SK-N-SH (cell line): ENCODE results near the gene SLC25A47. TPM values are rescaled to one million over a fixed set of nuclear protein-coding genes. Genes with fewer than 3 reads are reported as not detected.
"Not testable (repeated sequence)": the region's sequence is repeated elsewhere in the genome, so short reads cannot be mapped to it uniquely, and the experiment has no call there.

Source experiments
- CTCF ChIA-PET: fragments of 300-600, 350-600 bp; formaldehyde crosslinking; extraction: SDS; loops from one replicate; lab custom pipeline; 2021; lab: Yijun Ruan, JAX
- POLR2A ChIA-PET: fragments of 350-600 bp; sonication (Branson Sonifier 250); formaldehyde crosslinking; extraction: SDS; loops from one replicate; lab custom pipeline; 2020; ENCODE audit warnings: antibody characterized with exemption, inconsistent platforms; lab: Yijun Ruan, JAX
- DNase-seq: peaks from one replicate; pipeline ENCODE4 v3.0.0; 2012
- H2AFZ ChIP-seq: fragments of 200-600 bp; sonication (generic); 2 replicates; pipeline ENCODE4 v1.8.1; 2016; ENCODE audit warnings: antibody characterized with exemption, mild to moderate bottlenecking, low read depth
- H3F3A ChIP-seq: fragments of 200-600 bp; sonication (generic); replicated peaks from 2 replicates; pipeline ENCODE3; 2016; ENCODE audit warnings: antibody characterized with exemption, mild to moderate bottlenecking; ENCODE audit not compliant: insufficient read depth
- H3K27ac ChIP-seq, 2 experiments: fragments of 200-500 bp in 1 of 2; fragments of 200-600 bp in 1 of 2; sonication (Bioruptor generic) in 1 of 2; sonication (generic), shearing (Covaris generic) in 1 of 2; 2 replicates each; pipeline versions ENCODE4 v1.5.1 to v1.6.1; 2014 to 2016; ENCODE audit warnings: low read depth in 2 of 2, inconsistent platforms in 1 of 2, low read length in 1 of 2, mild to moderate bottlenecking in 1 of 2, mixed read lengths in 1 of 2
- H3K27me3 ChIP-seq: fragments of 200-600 bp; sonication (generic), shearing (Covaris generic); 2 replicates; pipeline ENCODE4 v1.6.1; 2016; ENCODE audit warnings: mixed run types; ENCODE audit not compliant: insufficient read depth
- H3K36me3 ChIP-seq, 2 experiments: fragments of 200-500 bp in 1 of 2; fragments of 200-600 bp in 1 of 2; sonication (Bioruptor generic) in 1 of 2; sonication (generic) in 1 of 2; replicated peaks in 1 of 2; 2 replicates each; pipeline versions ENCODE3 to v1.5.1; 2014 to 2016; ENCODE audit warnings: low read length in 1 of 2, mild to moderate bottlenecking in 1 of 2; ENCODE audit not compliant: insufficient read depth in 2 of 2, control insufficient read depth in 1 of 2
- H3K4me1 ChIP-seq, 2 experiments: fragments of 200-500 bp in 1 of 2; fragments of 200-600 bp in 1 of 2; sonication (Bioruptor generic) in 1 of 2; sonication (generic), shearing (Covaris generic) in 1 of 2; 2 replicates each; pipeline versions ENCODE4 v1.5.1 to v1.6.1; 2014 to 2016; ENCODE audit warnings: low read depth in 1 of 2, low read length in 1 of 2, mixed run types in 1 of 2; ENCODE audit not compliant: insufficient read depth in 2 of 2, control insufficient read depth in 1 of 2
- H3K4me2 ChIP-seq: fragments of 200-600 bp; sonication (generic), shearing (Covaris generic); 2 replicates; pipeline ENCODE4 v1.6.1; 2017; ENCODE audit warnings: mixed run types
- H3K4me3 ChIP-seq, 2 experiments: fragments of 200-500 bp in 1 of 2; fragments of 200-600 bp in 1 of 2; sonication (Bioruptor generic) in 1 of 2; sonication (generic), shearing (Covaris generic) in 1 of 2; 2 replicates each; pipeline versions ENCODE4 v1.5.1 to v1.8.1; 2014 to 2016; ENCODE audit warnings: low read depth in 2 of 2, inconsistent platforms in 1 of 2, low read length in 1 of 2, mild to moderate bottlenecking in 1 of 2, mixed read lengths in 1 of 2, moderate library complexity in 1 of 2
- H3K79me2 ChIP-seq: fragments of 200-600 bp; sonication (generic); 2 replicates; pipeline ENCODE4 v1.8.1; 2017; ENCODE audit warnings: mild to moderate bottlenecking; ENCODE audit not compliant: insufficient read depth
- H3K9ac ChIP-seq: fragments of 200-600 bp; sonication (generic); 2 replicates; pipeline ENCODE4 v1.6.1; 2017; ENCODE audit warnings: mixed run types
- H3K9me2 ChIP-seq: fragments of 200-600 bp; sonication (generic); 2 replicates; pipeline ENCODE4 v1.6.1; 2017; ENCODE audit warnings: mixed run types
- H3K9me3 ChIP-seq: fragments of 200-600 bp; sonication (generic); 2 replicates; pipeline ENCODE4 v1.6.1; 2017; ENCODE audit warnings: mixed run types, mild to moderate bottlenecking, moderate library complexity
- H4K20me1 ChIP-seq: fragments of 200-600 bp; sonication (generic); 2 replicates; pipeline ENCODE4 v1.6.1; 2017; ENCODE audit warnings: mild to moderate bottlenecking, mixed run types; ENCODE audit not compliant: insufficient read depth
- CTCF ChIP-seq: fragments of 200-600 bp; sonication (generic); IDR thresholded peaks from 2 replicates; pipeline ENCODE4 v1.6.1; 2017; ENCODE audit warnings: antibody characterized with exemption, mild to moderate bottlenecking, moderate library complexity
- EZH2phosphoT487 ChIP-seq: fragments of 200-600 bp; sonication (generic); IDR thresholded peaks from 2 replicates; pipeline ENCODE4 v1.6.1; 2017; ENCODE audit warnings: low read depth, mixed run types, mild to moderate bottlenecking, antibody characterized with exemption, moderate library complexity, borderline replicate concordance
- FOSL2 ChIP-seq: IDR thresholded peaks from 2 replicates; pipeline ENCODE4 v1.4.0; 2012; ENCODE audit warnings: low read depth, mild to moderate bottlenecking, moderate library complexity, borderline replicate concordance
- GATA2 ChIP-seq: sonication (generic); formaldehyde crosslinking; IDR thresholded peaks from 2 replicates; pipeline ENCODE4 v1.5.0; 2020; ENCODE audit warnings: mild to moderate bottlenecking, missing genetic modification reagents
- JUND ChIP-seq: IDR thresholded peaks from 2 replicates; pipeline ENCODE4 v1.4.0; 2012
- MEF2A ChIP-seq: IDR thresholded peaks from 2 replicates; pipeline ENCODE4 v1.4.0; 2012; ENCODE audit warnings: low read depth, borderline replicate concordance
- POLR2AphosphoS5 ChIP-seq: IDR thresholded peaks from 2 replicates; pipeline ENCODE4 v1.6.1; 2012; ENCODE audit warnings: low read depth, low read length
- RCOR1 ChIP-seq: fragments of 150-350 bp; IDR thresholded peaks from 2 replicates; pipeline ENCODE4 v1.6.1; 2017; ENCODE audit warnings: antibody characterized with exemption, low read length
- REST ChIP-seq: IDR thresholded peaks from 2 replicates; pipeline ENCODE4 v1.6.1; 2012; ENCODE audit warnings: mild to moderate bottlenecking, low read depth, low read length, moderate library complexity
- RFX5 ChIP-seq: IDR thresholded peaks from 2 replicates; pipeline ENCODE4 v1.6.1; 2012; ENCODE audit warnings: mild to moderate bottlenecking, improper control_type of control experiment, low read length
- SIN3A ChIP-seq: IDR thresholded peaks from 2 replicates; pipeline ENCODE4 v1.6.1; 2012; ENCODE audit warnings: low read depth, mild to moderate bottlenecking, low read length, moderate library complexity, borderline replicate concordance
- TCF12 ChIP-seq: IDR thresholded peaks from 2 replicates; pipeline ENCODE4 v1.4.0; 2012
- TEAD4 ChIP-seq: IDR thresholded peaks from 2 replicates; pipeline ENCODE4 v1.4.0; 2012; ENCODE audit warnings: mild to moderate bottlenecking, borderline replicate concordance; ENCODE audit not compliant: insufficient read depth
- YY1 ChIP-seq: IDR thresholded peaks from 2 replicates; pipeline ENCODE4 v1.4.0; 2012; ENCODE audit warnings: low read depth, mild to moderate bottlenecking
- WGBS: methylation state at CpG from one replicate; pipeline ENCODE4 v1.1.6; 2017; ENCODE audit warnings: low lambda C conversion rate; 5-methylcytosine and 5-hydroxymethylcytosine counted together
- polyA plus RNA-seq, 3 experiments: library from polyadenylated mRNA; depleted of rRNA; stranded (reverse); fragments of >200 nt; gene quantifications; 2 replicates each; pipeline ENCODE4 v1.2.3, GENCODE V29; 2012
- TF ChIP-seq, protein P1 (sequence below): fragments of 150-350 bp; IDR thresholded peaks from 2 replicates; pipeline ENCODE4 v1.6.1; 2016; ENCODE audit warnings: mild to moderate bottlenecking, low read depth, low read length
- TF ChIP-seq, protein P2 (sequence below): fragments of 150-350 bp; IDR thresholded peaks from 2 replicates; pipeline ENCODE4 v1.6.1; 2017; ENCODE audit warnings: antibody characterized with exemption, low read length, low read depth, borderline replicate concordance

Gene SLC25A47
- polyA plus RNA-seq, 1 of the 3 experiments (the other 2 are of a cell fraction), result not detected

- Histone ChIP-seq H3K79me2 (no peaks in the 10 kb centered on the region), H3K4me3 (no peak overlapping the region), H3K4me2 (no peak overlapping the region), H3F3A (peaks cover 3% of the 10 kb centered on the region), H3K27ac (peak overlapping the region in 1 of 2 experiments; percentile 75; a peak in 1 of 4 replicates), H4K20me1 (no peaks in the 10 kb centered on the region), H3K36me3 (peaks cover 25 to 26% of the 10 kb centered on the region in 2 experiments), H3K27me3 (no peaks in the 10 kb centered on the region), H3K4me1 (peaks cover 0 to 5% of the 10 kb centered on the region in 2 experiments; a peak in 2 of 4 replicates), H2AFZ (no peak overlapping the region), H3K9me2 (no peaks in the 10 kb centered on the region), H3K9ac (no peak overlapping the region), H3K9me3 (no peaks in the 10 kb centered on the region)
- ChIA-PET POLR2A (no interaction called here), CTCF (no interaction called here)
- 92% methylated on average over 5 of the region's 11 CpGs for WGBS
- TF ChIP-seq, protein P1, sequence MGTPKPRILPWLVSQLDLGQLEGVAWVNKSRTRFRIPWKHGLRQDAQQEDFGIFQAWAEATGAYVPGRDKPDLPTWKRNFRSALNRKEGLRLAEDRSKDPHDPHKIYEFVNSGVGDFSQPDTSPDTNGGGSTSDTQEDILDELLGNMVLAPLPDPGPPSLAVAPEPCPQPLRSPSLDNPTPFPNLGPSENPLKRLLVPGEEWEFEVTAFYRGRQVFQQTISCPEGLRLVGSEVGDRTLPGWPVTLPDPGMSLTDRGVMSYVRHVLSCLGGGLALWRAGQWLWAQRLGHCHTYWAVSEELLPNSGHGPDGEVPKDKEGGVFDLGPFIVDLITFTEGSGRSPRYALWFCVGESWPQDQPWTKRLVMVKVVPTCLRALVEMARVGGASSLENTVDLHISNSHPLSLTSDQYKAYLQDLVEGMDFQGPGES, result no peak
- TF ChIP-seq RFX5, result no peak
- no peak for TF ChIP-seq REST
- TF ChIP-seq EZH2phosphoT487, result no peak
- TF ChIP-seq SIN3A, result no peak
- TF ChIP-seq YY1, result no peak
- TF ChIP-seq MEF2A, result no peak
- TF ChIP-seq GATA2 (CRISPR knock-in tag), result no peak
- TF ChIP-seq TCF12, result no peak
- TF ChIP-seq, protein P2, sequence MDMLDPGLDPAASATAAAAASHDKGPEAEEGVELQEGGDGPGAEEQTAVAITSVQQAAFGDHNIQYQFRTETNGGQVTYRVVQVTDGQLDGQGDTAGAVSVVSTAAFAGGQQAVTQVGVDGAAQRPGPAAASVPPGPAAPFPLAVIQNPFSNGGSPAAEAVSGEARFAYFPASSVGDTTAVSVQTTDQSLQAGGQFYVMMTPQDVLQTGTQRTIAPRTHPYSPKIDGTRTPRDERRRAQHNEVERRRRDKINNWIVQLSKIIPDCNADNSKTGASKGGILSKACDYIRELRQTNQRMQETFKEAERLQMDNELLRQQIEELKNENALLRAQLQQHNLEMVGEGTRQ, result no peak
- TF ChIP-seq RCOR1, result no peak
- no peak for TF ChIP-seq TEAD4
- TF ChIP-seq JUND, result no peak
- TF ChIP-seq CTCF, result no peak
- no peak for TF ChIP-seq FOSL2
- no peak for TF ChIP-seq POLR2AphosphoS5
- DNase-seq, result no peak
These were observed 19.1 kb downstream of the SLC25A47 start for GRCh38 chr14:100342195-100342594.

- H3K27ac ChIP-seq, H3K9me3 ChIP-seq, H3K9me2 ChIP-seq, POLR2A ChIA-PET, H3K4me3 ChIP-seq, H3K4me1 ChIP-seq, H3K27me3 ChIP-seq, H3K4me2 ChIP-seq, H3K79me2 ChIP-seq, H2AFZ ChIP-seq, CTCF ChIA-PET, DNase-seq, H4K20me1 ChIP-seq, H3F3A ChIP-seq, H3K9ac ChIP-seq: not testable (repeated sequence)
- 98% methylated on average over 11 of the region's 12 CpGs for WGBS
- peaks cover 26 to 27% of the 10 kb centered on the region in 2 experiments for H3K36me3 ChIP-seq
These were observed 19.7 kb downstream of the SLC25A47 start for GRCh38 chr14:100342826-100343225.

DNA sequence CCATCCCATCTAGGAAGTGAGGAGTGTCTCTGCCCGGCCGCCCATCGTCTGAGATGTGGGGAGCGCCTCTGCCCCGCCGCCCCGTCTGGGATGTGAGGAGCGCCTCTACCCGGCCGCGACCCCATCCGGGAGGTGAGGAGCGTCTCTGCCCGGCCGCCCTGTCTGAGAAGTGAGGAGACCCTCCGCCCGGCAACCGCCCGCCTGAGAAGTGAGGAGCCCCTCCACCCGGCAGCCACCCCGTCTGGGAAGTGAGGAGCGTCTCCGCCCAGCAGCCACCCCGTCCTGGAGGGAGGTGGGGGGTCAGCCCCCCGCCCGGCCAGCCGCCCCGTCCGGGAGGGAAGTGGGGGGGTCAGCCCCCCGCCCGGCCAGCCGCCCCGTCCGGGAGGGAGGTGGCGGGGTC is 21.5 kb downstream of the SLC25A47 start:
- H3K9me3 ChIP-seq, H3K4me3 ChIP-seq, H4K20me1 ChIP-seq, H3K79me2 ChIP-seq, H3K9ac ChIP-seq, DNase-seq, H3K27ac ChIP-seq, H3K4me2 ChIP-seq, H3K27me3 ChIP-seq, H2AFZ ChIP-seq, POLR2A ChIA-PET, H3K9me2 ChIP-seq, H3F3A ChIP-seq, CTCF ChIA-PET, H3K4me1 ChIP-seq: not testable (repeated sequence)
- peaks cover 15 to 45% of the 10 kb centered on the region in 2 experiments for H3K36me3 ChIP-seq
- WGBS, result 99% methylated on average over 14 of the region's 35 CpGs
